Chondrocyte (in vitro differentiated cells): Measurements from ENCODE around the gene MSANTD1. TPM values are rescaled to one million over a fixed set of nuclear protein-coding genes. Genes with fewer than 3 reads are reported as not detected.

Experiments
- DNase-seq: peaks from one replicate; pipeline ENCODE4 v3.0.0; 2021; ENCODE audit warnings: mixed read lengths, low spot score
- H3K27ac Mint-ChIP-seq: one replicate; pipeline ENCODE4 v1.8.0; 2021; ENCODE audit warnings: mild to moderate bottlenecking, moderate library complexity, mixed read lengths; ENCODE audit not compliant: unreplicated experiment
- H3K27me3 Mint-ChIP-seq: 2 replicates; pipeline ENCODE4 v1.8.0; 2021; ENCODE audit warnings: low read depth, mixed read lengths
- H3K36me3 Mint-ChIP-seq: 2 replicates; pipeline ENCODE4 v1.8.0; 2021; ENCODE audit warnings: low read depth, mixed read lengths
- H3K4me1 Mint-ChIP-seq: 2 replicates; pipeline ENCODE4 v1.8.0; 2021; ENCODE audit warnings: low read depth, mild to moderate bottlenecking, mixed read lengths
- H3K4me3 Mint-ChIP-seq: one replicate; pipeline ENCODE4 v1.8.0; 2021; ENCODE audit warnings: mild to moderate bottlenecking, moderate library complexity, mixed read lengths; ENCODE audit not compliant: unreplicated experiment
- H3K9me3 Mint-ChIP-seq: 2 replicates; pipeline ENCODE4 v1.8.0; 2021; ENCODE audit warnings: low read depth, mixed read lengths
- total RNA-seq: library from RNA; stranded (reverse); gene quantifications from 3 replicates; pipeline ENCODE4 v1.2.1, GENCODE V29; 2021
- TF ChIP-seq, protein P1 (sequence below): fragments of 200-600 bp; sonication (generic); IDR thresholded peaks from 2 replicates; pipeline ENCODE4 v1.5.0; 2021; ENCODE audit warnings: antibody characterized with exemption, mild to moderate bottlenecking, moderate library complexity

Gene MSANTD1
- total RNA-seq, 1 donor from 2014 or later = 0.55 TPM

DNA sequence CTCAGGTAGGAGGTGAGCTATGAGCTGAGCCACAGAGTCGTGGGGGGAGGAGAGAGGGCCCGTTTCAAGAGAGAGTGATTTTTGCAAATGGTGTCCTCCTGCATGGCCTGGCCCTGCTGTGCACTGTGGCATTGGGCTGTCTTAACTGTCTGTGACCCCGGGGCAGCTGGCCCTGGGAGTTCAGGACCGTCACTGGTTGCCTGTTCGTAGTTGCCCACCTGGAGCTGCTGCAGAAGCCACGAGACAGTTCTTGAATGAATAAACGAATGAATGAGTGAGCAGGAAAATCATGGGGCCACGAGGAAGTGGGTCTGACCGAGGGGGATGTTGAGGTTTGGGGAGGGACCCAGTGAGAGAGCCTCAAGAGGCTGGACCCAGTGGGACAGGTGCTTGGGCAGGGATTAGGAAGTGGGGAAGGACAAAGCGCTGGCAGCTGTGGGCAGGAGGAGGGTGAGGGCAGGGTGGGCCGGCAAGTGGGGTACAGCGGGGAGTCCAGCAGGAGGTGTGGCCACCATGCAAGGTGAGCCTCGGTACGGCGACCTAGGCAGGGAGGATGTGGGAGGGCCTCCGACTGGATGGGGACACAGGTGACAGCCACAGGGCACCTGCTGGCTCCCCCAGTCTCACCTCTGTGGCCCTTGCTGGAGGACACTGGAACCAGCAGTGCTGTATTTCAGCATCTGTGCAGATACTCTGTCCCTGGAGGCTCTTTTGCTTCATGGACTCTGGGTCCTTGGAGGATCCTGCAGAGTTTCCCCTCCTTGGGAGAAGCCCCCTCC is 54.0 kb downstream of the MSANTD1 start:
- Mint-ChIP-seq H3K9me3 (peaks cover 5% of the 10 kb centered on the region), H3K4me3 (no peak overlapping the region), H3K27me3 (no peaks in the 10 kb centered on the region), H3K36me3 (peaks cover 1% of the 10 kb centered on the region), H3K27ac (no peak overlapping the region), H3K4me1 (peaks cover 25% of the 10 kb centered on the region)
- no peak for DNase-seq
- TF ChIP-seq, protein P1, sequence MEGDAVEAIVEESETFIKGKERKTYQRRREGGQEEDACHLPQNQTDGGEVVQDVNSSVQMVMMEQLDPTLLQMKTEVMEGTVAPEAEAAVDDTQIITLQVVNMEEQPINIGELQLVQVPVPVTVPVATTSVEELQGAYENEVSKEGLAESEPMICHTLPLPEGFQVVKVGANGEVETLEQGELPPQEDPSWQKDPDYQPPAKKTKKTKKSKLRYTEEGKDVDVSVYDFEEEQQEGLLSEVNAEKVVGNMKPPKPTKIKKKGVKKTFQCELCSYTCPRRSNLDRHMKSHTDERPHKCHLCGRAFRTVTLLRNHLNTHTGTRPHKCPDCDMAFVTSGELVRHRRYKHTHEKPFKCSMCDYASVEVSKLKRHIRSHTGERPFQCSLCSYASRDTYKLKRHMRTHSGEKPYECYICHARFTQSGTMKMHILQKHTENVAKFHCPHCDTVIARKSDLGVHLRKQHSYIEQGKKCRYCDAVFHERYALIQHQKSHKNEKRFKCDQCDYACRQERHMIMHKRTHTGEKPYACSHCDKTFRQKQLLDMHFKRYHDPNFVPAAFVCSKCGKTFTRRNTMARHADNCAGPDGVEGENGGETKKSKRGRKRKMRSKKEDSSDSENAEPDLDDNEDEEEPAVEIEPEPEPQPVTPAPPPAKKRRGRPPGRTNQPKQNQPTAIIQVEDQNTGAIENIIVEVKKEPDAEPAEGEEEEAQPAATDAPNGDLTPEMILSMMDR = no peak

DNA sequence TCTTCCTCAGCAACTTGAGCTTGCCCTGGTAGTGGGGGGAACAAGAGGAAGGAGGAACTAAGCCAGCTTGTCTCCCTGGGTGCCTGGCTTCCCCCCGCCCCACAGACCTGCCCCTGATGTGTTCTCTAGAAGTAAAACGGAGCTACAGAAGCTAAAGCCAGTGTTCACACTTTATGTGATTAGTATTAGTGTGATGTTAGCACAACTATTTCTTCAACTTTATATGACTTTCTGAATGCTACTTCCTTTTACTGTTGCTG is 54.5 kb downstream of the MSANTD1 start:
- no peaks in the 10 kb centered on the region for H3K36me3 Mint-ChIP-seq
- H3K27me3 Mint-ChIP-seq = no peaks in the 10 kb centered on the region
- no peak overlapping the region for H3K4me3 Mint-ChIP-seq
- no peak overlapping the region for H3K27ac Mint-ChIP-seq
- peaks cover under 1% of the 10 kb centered on the region for H3K9me3 Mint-ChIP-seq
- no peak for DNase-seq
- TF ChIP-seq, protein P1 = no peak
- peaks cover 29% of the 10 kb centered on the region for H3K4me1 Mint-ChIP-seq

DNA sequence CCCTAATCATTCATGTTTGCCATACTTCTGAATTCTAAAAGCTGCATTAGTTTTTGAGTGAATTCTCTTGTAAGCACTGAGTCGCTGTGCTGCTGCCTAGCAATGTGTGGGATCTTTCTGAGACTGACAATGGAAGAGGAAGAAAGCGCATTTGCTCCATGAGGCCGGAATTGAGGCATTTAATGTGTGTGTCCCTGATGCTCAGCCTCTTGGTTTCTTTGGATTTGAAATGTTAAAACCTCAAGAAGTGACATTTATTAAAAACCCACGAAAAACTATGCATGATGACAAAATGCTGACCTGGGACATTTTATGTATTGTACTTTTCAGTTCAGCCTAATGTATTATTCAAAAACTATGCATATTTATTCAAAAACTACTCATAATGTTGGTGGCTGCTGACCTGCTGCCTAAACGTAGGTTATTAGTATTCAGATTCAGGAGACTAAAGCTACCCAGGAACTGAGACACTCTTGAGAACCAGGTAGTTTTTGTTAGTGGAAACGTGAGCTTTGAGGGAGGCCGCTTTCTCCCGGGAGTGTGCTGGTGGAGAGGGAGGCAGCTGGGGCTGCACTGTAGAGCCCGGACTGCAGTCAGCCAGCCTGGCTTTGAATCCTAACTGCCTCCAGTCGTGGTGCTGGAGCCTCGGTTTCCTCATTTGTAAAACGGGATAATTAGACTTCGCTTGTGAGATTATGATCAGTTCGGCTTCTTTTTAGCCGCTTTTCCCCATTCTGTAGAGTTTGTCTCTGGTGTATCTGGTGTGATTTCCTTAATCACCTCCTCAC is 55.2 kb downstream of the MSANTD1 start:
- Mint-ChIP-seq H3K36me3 (no peaks in the 10 kb centered on the region), H3K9me3 (no peaks in the 10 kb centered on the region), H3K4me3 (no peak overlapping the region), H3K27ac (no peak overlapping the region), H3K4me1 (peaks cover 32% of the 10 kb centered on the region), H3K27me3 (no peaks in the 10 kb centered on the region)
- TF ChIP-seq, protein P1 = no peak
- DNase-seq = no peak

DNA sequence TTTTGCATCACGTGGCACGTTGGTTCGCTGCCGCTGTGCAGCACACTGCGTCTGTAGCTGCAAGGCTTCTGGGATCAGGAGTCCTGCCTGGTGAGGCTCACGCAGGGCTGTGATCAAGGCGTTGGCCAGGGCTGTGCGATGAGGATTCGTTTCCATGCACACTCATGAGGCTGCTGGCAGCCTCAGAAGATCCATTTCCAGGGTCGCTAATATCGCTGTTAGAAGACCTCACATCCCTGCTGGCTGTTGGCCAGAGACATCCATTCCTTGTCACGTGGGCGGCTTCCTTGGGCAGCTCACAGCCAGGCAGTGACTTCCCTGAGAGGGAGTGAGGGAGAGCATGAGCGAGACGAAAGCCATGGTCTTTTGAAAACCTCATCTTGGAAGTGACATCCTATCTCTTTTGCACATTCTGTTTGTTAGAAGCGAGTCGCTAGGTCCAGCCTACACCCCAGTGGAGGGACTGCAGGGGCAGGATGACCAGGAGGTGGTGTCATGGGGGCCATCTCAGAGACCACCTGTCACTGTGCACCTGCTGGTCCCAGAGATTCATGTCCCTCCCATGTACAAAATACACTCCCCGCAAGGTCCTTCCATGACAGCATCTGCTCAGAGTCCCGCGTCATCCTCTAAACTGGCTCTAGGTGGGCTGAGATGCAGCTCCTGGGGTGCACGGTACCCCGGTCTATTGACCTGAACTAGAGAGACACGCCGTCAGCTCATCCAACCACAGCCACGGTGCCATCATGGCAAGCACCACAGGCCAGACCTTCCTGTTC is 56.1 kb downstream of the MSANTD1 start:
- no peaks in the 10 kb centered on the region for H3K9me3 Mint-ChIP-seq
- H3K4me3 Mint-ChIP-seq = no peak overlapping the region
- H3K27me3 Mint-ChIP-seq = no peaks in the 10 kb centered on the region
- DNase-seq = peak; percentile 42
- H3K27ac Mint-ChIP-seq = no peak overlapping the region
- TF ChIP-seq, protein P1 = no peak
- H3K36me3 Mint-ChIP-seq = no peaks in the 10 kb centered on the region
- H3K4me1 Mint-ChIP-seq = peaks cover 30% of the 10 kb centered on the region
